Activated CD4-positive, alpha-beta T cell treated with anti-CD3 and anti-CD28 coated beads for 24 hours (primary cell): Measurements from ENCODE around the gene LRRTM4.

Experiments used
- DNase-seq, 2 donors: peaks; one replicate each; pipeline ENCODE4 v3.0.0-alpha.2; 2020; ENCODE audit warnings: low read depth in 2 of 2

The LRRTM4 gene

GRCh38 chr2:77521931-77522470 is at the start of gene LRRTM4:
Gene LRRTM4 (minus strand): TSS chr2:77522376.
- DNase-seq: no peak

- DNase-seq: no peak
These were observed 49.4 kb upstream of the LRRTM4 start for GRCh38 chr2:77571545-77571944.

GRCh38 chr2:77567723-77568122 is 45.5 kb upstream of the LRRTM4 start:
- DNase-seq: no peak

GRCh38 chr2:77566582-77566981 is 44.4 kb upstream of the LRRTM4 start:
- no peak for DNase-seq

- DNase-seq: no peak
These were observed 44.0 kb upstream of the LRRTM4 start for GRCh38 chr2:77566131-77566530.

GRCh38 chr2:77552956-77553355 is 30.8 kb upstream of the LRRTM4 start:
- no peak for DNase-seq

- DNase-seq: no peak
These were observed 15.9 kb upstream of the LRRTM4 start for GRCh38 chr2:77538031-77538430.

- DNase-seq: no peak
These were observed 712 bp upstream of the LRRTM4 start for GRCh38 chr2:77522888-77523287.

- no peak for DNase-seq
These were observed 656 bp downstream of the LRRTM4 start for GRCh38 chr2:77521548-77521891.

- no peak for DNase-seq
These were observed 1.3 kb downstream of the LRRTM4 start for GRCh38 chr2:77520641-77521547.

GRCh38 chr2:77519888-77520506 is 2.2 kb downstream of the LRRTM4 start:
- no peak for DNase-seq

- DNase-seq: no peak
These were observed 2.9 kb downstream of the LRRTM4 start for GRCh38 chr2:77519164-77519887.

- no peak for DNase-seq
These were observed 3.9 kb downstream of the LRRTM4 start for GRCh38 chr2:77518311-77518710.

GRCh38 chr2:77513191-77513590 is 9.0 kb downstream of the LRRTM4 start:
- no peak for DNase-seq

GRCh38 chr2:77512507-77512906 is 9.7 kb downstream of the LRRTM4 start:
- DNase-seq: no peak

- no peak for DNase-seq
These were observed 13.7 kb downstream of the LRRTM4 start for GRCh38 chr2:77508511-77508910.

GRCh38 chr2:77507657-77508056 is 14.5 kb downstream of the LRRTM4 start:
- no peak for DNase-seq

GRCh38 chr2:77488141-77488540 is 34.0 kb downstream of the LRRTM4 start:
- no peak for DNase-seq

GRCh38 chr2:77487074-77487803 is 34.9 kb downstream of the LRRTM4 start:
- DNase-seq: no peak

GRCh38 chr2:77484026-77484425 is 38.1 kb downstream of the LRRTM4 start:
- no peak for DNase-seq

GRCh38 chr2:77479895-77480294 is 42.3 kb downstream of the LRRTM4 start:
- no peak for DNase-seq

- no peak for DNase-seq
These were observed 42.8 kb downstream of the LRRTM4 start for GRCh38 chr2:77479395-77479794.
